HG03354 (cell line): ENCODE measurements around the gene DGKD.

Source experiments
- ATAC-seq: cut with Tn5 transposase; IDR thresholded peaks from one replicate; pipeline ENCODE4 v1.9.1; 2021; ENCODE audit warnings: mild to moderate bottlenecking; ENCODE audit not compliant: unreplicated experiment, poor library complexity, severe bottlenecking

Gene DGKD

DNA sequence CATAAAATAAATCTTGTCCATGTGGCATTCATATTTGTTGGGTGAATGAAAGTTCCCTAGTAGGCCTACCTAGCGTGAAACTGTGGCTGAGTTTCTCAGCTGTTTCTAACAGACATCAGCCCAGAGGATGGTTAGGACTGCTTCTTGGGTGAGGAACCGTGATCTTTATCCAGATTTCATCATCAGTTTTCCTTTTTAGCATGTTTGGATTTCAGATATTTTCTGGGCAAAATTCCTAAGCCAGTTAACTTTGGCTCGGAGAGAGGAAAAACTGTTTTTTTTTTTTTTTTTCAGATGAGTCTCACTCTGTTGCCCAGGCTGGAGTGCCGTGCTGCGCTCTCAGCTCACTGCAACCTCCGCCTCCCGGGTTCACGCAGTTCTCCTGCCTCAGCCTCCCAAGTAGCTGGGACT lies 53.5 kb downstream of the DGKD start:
- ATAC-seq, result no peak

DNA sequence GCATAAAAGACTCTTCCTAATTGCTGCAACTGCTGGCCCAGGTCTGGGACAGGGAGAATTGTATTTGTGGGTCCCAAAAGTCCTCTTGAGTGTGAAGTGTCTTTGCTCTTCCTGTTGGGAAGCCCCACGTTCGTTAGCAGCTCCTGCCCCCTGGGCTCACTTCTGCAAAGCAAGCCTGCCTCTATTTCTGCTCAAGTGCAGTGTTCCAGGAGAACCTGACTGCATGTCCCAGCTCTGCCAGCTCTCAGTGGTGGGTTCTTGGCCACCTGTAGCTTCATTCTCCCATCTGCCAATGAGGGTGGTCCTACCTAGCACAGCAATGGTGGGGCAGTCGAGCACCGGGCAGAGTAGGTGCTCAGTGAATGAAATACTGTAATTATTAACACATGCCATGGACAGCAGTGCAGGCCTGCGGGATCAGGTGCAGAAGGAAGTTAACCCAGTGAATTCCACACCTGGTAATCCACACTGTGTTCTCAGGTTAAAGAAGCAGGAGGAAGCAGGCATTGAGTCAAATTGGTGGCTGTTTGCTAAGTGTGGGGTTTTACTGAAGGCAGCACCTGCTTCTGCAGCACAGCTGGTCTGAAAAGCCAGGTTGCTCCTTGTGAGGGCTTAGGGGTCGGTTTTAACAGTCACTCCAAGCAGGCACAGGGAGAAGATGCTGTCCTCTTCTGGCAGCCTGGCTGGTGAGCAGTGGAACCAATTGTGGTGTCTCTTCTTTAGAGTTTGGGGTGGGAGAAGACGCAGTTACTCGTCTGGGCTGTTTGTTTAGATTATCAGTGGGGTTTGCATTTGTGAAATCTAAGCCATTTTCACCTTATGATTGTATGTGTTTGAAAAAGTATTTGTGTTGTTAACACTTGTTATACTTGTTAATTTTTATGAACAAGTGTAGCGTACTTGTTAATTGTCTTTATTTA lies 54.3 kb downstream of the DGKD start:
- no peak for ATAC-seq

DNA sequence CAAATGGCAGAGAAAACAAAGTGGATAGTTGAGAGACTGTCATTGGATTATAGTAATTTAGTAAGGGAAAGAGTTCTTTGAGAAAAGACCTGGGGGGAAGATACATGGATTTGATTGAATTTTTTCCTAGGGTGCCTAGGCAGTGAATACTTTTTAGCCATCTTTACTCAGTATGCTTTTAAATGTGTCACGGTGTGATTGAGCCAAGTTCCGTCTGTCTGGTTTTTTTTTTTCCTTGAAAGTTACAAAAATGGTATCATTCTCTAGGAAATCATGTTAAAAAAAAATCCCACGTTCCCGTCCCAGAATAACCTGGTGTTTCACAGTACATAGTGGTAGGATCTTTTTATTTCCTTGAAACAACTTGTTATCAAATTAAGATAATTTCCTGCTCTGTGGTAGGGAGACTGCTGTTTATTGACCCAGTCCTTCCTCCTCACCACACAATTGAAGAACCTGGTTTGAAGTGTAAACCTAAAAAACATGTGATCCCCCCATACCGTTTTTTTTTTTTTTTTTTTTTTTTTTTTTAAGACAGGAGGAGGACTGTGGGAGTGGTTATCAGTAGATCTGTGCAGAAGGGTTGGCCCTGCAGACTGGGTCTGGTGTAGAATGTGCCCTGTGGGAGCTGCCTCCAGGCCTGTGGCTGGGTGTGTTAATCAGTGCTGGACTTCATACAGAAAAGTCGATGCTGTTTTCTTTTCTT lies 55.1 kb downstream of the DGKD start:
- ATAC-seq, result no peak

DNA sequence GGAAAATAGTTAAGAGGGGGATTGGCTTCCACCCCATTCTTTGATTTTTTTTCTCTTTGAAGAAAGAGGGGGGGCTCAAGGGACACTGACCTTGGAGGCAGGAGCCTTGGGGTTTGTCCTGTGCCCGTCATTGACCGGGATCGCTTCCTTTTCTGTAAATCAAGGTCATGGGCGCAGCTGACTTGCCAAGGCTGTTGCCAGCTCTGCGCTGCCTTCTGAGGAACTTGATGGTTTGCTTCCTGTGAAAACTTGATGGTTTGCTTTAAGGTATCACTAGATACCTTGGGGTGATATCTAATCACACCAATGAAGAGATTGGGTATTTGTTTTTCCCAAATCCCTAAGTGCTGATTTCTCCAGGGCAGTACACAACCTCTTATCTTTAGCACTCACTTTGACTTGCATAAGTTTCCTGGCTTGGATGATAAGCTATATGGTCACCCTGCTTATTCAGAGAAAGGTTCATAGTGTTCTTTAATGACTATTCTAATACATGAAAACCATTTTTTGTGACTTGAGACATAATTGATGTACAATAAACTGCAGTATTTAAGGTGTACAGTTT lies 56.0 kb downstream of the DGKD start:
- ATAC-seq, result no peak

DNA sequence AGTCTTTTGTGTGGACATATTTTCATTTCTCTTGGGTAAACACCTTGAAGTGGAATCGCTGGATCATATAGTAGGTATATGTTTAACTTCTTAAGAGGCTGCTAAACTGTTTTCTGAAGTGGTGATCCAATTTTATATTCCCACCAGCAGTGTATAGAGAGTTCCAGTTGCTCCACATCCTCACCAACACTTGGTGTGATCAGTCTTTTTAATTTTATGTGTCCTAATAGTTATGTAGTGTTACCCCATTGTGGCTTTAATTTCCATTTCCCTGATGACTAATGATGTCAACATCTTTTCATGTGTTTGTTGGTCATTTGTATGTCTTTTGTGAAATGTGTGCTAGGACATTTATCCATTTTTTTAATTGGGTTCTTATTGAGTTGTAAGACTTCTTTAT lies 56.9 kb downstream of the DGKD start:
- no peak for ATAC-seq

DNA sequence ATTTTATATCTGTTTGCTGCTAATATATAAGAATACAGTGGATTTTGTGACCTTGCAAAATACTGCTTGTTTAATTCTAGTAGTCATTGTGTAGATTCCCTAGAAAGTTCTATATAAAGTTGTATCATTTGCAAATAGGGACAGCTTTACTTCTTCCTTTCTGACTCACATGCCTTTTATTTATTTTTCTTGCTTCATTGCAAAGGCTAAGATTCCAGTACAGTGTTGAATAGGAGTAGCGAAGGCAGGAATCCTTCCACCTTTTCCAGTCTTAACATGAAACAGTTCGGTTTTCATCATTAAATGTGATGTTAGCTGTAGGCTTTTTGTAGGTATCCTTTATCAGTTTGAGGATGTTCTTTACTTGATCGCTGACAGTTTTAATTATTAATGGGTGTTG lies 58.1 kb downstream of the DGKD start:
- ATAC-seq, result no peak

DNA sequence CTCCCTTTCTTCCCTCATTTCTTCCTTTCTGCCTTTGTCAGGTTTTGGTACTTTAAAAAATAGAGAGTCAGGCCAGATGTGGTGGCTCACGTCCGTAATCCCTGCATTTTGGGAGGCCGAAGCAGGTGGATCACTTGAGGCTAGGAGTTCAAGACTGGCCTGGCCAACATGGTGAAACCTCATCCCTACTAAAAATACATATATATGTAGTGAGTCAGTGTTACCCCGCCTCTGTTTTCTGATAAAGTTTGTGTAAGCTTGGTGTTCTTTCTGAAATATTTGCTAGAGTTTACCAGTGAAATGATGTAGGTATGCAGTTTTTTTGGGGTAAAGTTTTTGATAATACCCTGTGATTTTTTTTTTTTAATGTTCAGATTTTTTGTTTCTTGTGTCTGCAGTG lies 58.8 kb downstream of the DGKD start:
- no peak for ATAC-seq

DNA sequence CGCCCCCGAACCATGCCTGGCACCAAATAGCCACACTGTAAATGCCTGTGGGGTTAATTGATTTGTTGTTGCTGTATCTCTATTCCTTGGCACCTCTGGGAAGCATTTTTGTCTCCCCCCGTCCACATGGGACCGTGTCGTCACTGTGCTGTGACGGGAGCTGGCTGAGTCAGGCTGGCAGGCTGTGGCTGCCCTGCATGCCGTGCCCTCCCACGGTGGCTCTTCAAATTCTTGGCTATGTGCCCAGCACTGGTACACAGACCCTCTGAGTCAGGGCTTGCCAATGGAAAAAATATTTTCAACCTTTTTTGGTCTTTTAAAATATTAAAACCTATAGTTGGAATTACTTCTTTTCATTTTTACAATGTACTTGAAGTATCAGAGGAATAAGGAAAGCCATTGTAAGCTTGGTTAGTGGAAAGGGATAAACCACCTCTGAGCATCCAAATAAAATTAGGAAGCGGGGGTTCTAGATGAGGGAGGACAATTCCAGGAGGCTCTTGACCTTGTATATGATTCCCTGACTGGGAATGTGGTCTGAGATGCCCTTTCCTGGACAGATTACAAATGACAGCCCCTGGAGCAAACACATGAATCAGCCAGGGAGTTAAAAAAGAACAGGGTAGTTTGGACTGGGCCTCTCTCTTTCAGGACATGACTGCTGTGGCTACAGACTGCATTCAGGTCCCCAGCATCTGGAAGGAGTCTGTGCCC lies 59.4 kb downstream of the DGKD start:
- no peak for ATAC-seq

DNA sequence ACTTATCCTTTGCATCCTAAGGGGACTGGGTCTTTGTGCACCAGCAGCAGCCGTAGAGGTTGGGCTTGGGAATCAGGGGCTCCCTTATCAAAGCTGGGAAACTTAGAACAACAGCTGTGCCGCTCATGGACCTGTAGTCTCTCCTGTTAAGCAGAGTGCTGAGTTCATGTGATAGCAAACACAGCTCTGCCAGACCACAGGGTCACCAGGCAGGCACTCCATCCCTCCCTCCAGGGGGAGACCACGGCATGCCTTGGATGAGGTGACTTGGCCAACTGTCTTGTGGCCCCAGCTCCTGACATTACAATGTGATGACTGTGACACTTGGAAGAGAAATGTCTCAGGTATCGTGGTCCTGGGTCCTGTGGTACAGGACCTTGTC lies 60.0 kb downstream of the DGKD start:
- ATAC-seq, result no peak

DNA sequence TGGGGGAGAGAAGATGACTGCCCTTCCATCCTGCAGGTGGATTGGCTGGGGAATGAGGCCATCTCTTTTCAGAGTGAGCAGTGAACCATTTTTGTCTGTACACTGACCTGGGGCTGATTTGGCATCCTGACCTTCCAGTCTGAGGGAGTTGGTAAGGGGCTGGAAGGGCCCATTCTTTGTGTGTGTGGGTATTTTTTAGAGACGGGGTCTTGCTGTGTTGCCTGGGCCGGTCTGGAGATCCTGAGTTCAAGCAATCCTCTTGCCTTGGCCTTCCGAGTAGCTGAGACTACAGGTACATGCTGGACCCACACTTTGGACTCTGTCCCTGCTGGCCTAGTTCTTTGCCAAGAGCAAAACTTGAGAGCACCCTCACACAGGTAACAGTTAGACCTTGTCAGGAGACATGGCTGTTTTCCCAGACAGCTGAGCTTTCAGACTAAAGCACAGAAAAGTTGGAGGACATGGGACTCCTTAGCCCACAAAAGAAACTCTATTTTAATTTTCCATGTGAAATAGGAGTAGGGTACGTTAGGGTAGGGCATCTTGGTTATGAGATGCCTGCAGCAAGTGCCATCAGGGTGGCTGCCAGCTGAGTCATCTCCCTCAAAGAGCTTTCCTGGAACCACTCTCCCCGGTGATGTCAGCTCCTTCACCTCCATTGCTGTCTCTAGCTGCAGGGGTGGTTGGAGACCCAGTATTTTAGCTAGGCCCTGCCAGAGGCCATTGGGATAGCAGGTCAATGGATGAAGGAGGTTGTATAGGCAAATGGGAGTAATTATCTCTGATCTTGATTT lies 60.7 kb downstream of the DGKD start:
- ATAC-seq, result no peak

DNA sequence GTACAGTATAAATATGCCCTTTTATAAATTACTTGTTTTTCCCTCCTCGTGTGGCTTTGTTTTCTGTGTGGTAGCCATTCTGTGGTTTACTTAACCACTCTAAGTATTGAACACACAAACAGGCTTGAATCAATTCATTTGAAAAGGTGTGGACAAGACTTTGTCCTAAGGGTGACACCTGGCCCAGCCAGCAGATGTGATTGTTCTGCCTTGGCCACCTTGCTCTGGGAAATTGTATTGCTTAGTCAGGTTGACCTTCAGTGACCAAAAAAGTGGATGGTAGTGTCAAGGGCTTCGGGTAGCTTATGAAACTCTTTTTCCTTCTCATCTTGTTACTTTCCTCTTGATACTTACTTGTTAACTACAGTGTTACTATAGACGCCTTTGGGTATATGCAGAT lies 61.9 kb downstream of the DGKD start:
- ATAC-seq, result no peak

DNA sequence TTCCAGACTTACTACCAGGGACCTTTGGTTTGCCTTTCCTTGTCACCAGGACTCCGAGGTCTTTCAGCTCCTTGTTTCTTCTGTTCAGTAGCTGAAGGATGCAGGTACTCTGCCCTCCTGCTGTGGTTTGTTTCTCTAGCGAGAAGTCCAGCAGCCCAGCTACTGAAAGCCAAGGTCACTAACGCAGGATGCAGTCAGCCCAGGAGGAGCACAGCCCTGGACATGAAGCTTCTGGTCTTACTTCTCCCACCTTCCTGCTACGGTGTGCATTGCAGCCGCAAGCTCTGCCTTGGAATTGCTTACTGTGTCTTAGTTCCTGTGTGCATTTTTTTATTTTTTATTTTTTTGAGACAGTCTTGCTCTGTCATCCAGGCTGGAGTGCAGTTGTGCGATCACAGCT lies 62.4 kb downstream of the DGKD start:
- ATAC-seq, result no peak

DNA sequence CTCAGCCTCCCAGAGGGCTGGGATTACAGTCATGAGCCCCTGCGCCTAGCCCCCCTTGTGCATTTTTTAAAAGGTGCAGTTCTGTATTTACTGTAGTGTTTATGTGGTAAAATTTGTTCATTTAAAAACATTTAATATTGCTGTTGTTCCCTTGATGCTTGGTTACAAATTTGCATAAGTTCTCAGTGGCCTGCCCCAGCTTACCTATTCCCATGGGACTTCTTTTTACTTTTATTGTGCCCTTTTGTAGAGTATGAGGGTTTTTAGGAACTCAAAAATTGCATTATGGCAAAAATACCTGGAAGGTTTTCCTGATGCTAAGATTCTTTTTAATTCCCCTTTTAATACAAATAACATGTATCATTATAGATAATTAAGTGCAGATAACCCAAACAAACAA lies 63.0 kb downstream of the DGKD start:
- ATAC-seq, result no peak

DNA sequence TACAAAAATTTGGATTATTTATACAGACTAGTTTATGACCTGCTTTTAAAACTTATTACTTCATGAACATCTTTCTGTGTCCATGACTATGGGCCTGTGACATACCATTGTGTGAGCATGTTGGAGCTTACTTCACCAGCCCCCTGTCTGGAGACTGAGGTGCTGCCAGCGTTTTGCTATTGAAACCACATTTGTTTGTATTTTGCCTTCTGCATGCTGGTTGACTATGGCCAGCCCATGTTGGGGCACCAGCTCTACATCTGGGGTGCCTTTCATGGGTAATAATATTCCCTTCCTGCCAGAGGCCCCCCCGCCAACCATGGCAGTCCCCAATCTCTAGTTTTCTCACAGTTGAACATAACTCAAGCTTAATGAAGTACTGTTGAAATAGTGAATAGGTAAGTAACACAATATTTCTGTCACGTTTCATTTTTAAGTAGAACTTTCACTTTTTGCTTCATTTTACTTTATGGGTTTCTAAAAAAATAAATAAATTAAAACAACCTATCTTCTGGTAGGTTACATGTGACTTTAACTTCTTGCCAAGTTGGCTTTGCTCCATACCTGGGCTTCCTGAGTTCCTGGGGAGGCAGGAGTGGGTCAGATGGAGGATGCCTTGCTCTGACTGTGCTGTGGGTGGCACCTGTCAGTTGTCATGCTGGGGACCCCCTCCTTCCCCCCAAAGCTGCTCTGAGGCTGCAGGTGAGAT lies 63.9 kb downstream of the DGKD start:
- ATAC-seq, result no peak

DNA sequence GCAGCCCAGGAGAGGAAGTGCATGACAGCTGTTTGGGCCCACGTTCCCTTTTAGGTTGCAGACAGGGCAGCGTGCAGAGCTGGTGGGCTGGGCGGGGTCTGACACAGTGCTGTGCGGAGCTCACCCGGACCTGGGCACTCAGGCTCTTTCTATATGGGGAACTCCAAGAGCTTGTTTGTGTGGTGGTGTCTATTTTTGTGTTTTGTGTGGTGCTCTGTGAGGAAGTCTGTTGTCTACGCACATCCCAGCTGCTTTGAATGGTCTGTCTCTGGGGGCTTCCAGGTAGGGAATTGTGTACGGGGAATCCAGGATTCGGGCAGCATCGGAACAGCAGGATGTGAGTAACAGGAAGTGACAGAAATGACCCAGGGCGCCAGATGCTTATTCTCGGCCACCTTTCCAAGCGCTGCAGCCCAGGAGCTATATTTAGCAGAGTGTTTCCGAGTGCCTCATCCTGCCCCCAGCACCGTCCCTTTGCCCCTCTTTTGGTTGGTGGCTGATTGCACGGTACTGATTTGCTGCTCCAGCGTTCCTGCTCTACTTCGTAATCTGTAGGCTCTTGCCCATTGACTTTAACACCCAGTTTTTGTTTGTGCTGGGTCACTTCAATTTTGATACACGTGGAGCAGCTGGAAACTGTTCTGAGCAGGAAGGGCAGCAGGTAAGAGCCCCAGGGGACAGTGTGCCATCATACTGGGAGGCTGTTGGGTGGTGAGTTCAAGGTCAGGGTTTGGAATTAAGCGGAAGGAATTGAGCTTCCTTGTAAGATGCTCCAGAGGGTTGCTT lies 64.7 kb downstream of the DGKD start:
- peak; percentile 55 for ATAC-seq

DNA sequence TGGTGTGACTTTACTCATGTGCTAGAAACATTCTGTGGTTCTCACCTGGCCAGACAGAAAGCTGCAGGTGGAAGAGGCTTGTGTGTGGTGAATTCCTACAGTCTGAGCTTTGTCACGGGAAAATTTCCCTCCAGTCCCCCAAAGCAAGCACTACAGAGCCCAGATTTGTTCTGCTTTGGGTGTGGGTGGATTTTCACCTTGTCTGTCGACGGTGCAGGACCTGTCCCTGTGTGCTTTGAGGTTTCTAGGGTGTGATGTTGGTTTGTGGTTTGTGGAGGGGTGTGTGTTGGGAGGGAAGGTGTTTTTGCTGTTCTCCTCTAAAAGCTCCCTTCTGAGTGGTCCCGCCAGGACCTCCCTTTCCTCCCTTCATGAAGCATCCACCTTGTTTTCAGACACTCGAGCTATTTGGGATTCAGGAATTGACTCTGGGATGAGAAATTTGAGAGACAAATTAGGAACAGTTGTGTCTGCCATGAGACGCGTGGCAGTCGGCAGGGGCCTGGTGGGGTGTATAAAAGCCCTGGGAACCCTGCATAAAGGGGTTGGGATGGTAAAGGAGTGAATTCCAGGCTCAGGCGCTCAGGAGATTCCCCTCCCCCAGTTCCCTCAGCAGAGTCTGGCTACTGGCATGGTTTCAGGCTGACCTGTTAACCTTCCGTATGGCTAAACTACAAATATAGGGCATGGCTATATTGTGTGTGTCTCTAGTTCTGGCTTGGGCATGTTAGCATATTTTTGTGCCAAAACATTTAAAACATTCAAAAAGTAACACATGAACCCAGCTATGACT lies 65.5 kb downstream of the DGKD start:
- no peak for ATAC-seq

DNA sequence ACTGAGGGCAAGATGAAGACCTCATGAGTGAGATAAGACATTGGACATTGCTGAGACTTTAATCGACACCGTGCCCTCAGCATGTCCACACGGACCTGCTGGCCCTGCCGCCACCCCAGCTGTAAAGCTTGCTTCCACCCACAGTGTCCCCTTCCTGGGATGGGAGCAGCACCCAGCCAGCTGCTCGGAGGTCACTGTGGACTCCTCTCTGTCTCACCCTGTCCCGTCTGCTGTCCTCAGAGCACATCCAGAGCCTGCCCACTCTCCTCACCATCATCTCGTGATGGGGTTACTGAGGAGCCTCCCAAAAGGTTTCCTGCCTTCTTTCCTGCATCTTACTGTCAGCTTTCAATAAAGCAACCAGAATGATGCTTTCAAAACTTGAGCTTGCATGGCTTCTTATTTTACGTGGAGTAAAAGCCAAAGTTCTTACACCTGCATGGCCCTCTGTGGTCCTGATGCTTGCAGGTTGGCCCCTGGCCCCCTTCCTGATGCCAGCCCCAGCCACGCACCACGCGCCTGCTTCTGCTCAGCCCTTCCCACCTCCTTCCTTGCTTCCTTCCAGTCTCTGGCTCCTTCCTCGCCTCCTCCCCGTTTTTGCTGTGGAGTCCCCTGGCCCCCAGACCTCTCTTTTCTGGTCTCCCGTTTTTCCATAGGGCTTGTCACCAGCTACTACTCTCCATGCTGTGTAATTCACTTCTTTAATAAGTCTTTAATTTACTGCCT lies 67.0 kb downstream of the DGKD start:
- no peak for ATAC-seq
